A549 (cell line): ENCODE results near the gene DACH1. TPM values are rescaled to one million over a fixed set of nuclear protein-coding genes. Genes with fewer than 3 reads are reported as not detected.

Source experiments
- ATAC-seq, 2 experiments: fragments of 200-7000 bp in 1 of 2; fragments of >200 bp in 1 of 2; cut with Nextera tagmentation in 1 of 2; cut with Tn5 transposase in 1 of 2; 3 replicates each; pipeline versions ENCODE4 v1.8.0 to v1.9.1; 2018 to 2020; ENCODE audit warnings: mild to moderate bottlenecking in 1 of 2, moderate library complexity in 1 of 2
- CTCF ChIA-PET: fragments of 300-600 bp; sonication (Branson Sonifier 250); formaldehyde crosslinking; extraction: SDS; loops from one replicate; lab custom pipeline; 2021; ENCODE audit warnings: antibody characterized with exemption, inconsistent platforms; lab: Yijun Ruan, JAX
- POLR2A ChIA-PET: fragments of 350-600 bp; formaldehyde crosslinking; extraction: SDS; loops from one replicate; lab custom pipeline; 2021; ENCODE audit warnings: antibody characterized with exemption, inconsistent platforms; lab: Yijun Ruan, JAX
- DNase-seq, 2 experiments: peaks; one replicate each; pipeline versions ENCODE4 v3.0.0 to v3.0.0-alpha.2; 2011 to 2016; ENCODE audit warnings: low read depth in 1 of 2, low spot score in 1 of 2
- FAIRE-seq: peaks from 2 replicates; lab custom pipeline; 2011; peaks lifted over from hg19 to GRCh38; lab: Jason Lieb, UNC
- H3K27ac ChIP-seq, 2 experiments: fragments of >200 bp; sonication (Bioruptor Twin); formaldehyde crosslinking; 3 replicates each; pipeline ENCODE4 v1.5.1; 2016 to 2017
- H3K4me1 ChIP-seq: fragments of >200 bp; sonication (Bioruptor Twin); formaldehyde crosslinking; 3 replicates; pipeline ENCODE4 v1.6.1; 2016
- H3K4me2 ChIP-seq: fragments of >200 bp; sonication (Bioruptor Twin); formaldehyde crosslinking; 3 replicates; pipeline ENCODE4 v1.6.1; 2016
- H3K4me3 ChIP-seq: fragments of >200 bp; sonication (Bioruptor Twin); formaldehyde crosslinking; 3 replicates; pipeline ENCODE4 v1.5.1; 2016
- H3K9me3 ChIP-seq: fragments of >200 bp; sonication (Bioruptor Twin); formaldehyde crosslinking; 3 replicates; pipeline ENCODE4 v1.6.1; 2016
- BHLHE40 ChIP-seq: IDR thresholded peaks from 2 replicates; pipeline ENCODE4 v1.6.1; 2012; ENCODE audit warnings: low read depth, low read length, inconsistent platforms
- CEBPB ChIP-seq, 2 experiments: fragments of >200 bp in 1 of 2; sonication (Bioruptor Twin) in 1 of 2; formaldehyde crosslinking in 1 of 2; IDR thresholded peaks; 2 replicates each; pipeline ENCODE4 v1.6.1; 2012 to 2016
- EHF ChIP-seq: fragments of 250-450 bp; sonication (Bioruptor Pico); IDR thresholded peaks from 2 replicates; pipeline ENCODE4 v1.5.0; 2020; ENCODE audit warnings: mild to moderate bottlenecking
- EHMT2 ChIP-seq: fragments of 200-600 bp; sonication (generic); IDR thresholded peaks from 2 replicates; pipeline ENCODE4 v1.6.1; 2016; ENCODE audit warnings: antibody characterized with exemption, low read depth, mild to moderate bottlenecking, moderate library complexity
- ESRRA ChIP-seq: fragments of 150-350 bp; IDR thresholded peaks from 2 replicates; pipeline ENCODE4 v1.6.1; 2014; ENCODE audit warnings: mild to moderate bottlenecking, low read length, borderline replicate concordance
- FOSL2 ChIP-seq, 2 experiments: fragments of 450-650 bp in 1 of 2; fragments of >200 bp in 1 of 2; sonication (Bioruptor Twin) in 1 of 2; formaldehyde crosslinking; IDR thresholded peaks; 2 replicates each; pipeline versions ENCODE4 v1.5.0 to v1.6.1; 2016 to 2020; ENCODE audit warnings: mild to moderate bottlenecking in 1 of 2, moderate library complexity in 1 of 2
- GATA3 ChIP-seq: IDR thresholded peaks from 2 replicates; pipeline ENCODE4 v1.6.1; 2012; ENCODE audit warnings: borderline replicate concordance
- HDAC2 ChIP-seq: fragments of 200-600 bp; sonication (generic); IDR thresholded peaks from 2 replicates; pipeline ENCODE4 v1.6.1; 2016
- HEYL ChIP-seq: fragments of 250-450 bp; sonication (Bioruptor Pico); IDR thresholded peaks from 2 replicates; pipeline ENCODE4 v1.8.0; 2021; ENCODE audit warnings: mild to moderate bottlenecking, moderate library complexity
- JUNB ChIP-seq: fragments of >200 bp; sonication (Bioruptor Twin); formaldehyde crosslinking; IDR thresholded peaks from 2 replicates; pipeline ENCODE4 v1.6.1; 2016
- KDM1A ChIP-seq: fragments of 200-600 bp; sonication (generic); IDR thresholded peaks from 2 replicates; pipeline ENCODE4 v1.6.1; 2016; ENCODE audit warnings: low read depth, mild to moderate bottlenecking
- KDM5A ChIP-seq: fragments of 200-600 bp; sonication (generic); IDR thresholded peaks from 2 replicates; pipeline ENCODE4 v1.6.1; 2016; ENCODE audit warnings: antibody characterized with exemption, mild to moderate bottlenecking
- MAX ChIP-seq: IDR thresholded peaks from 2 replicates; pipeline ENCODE4 v1.6.1; 2012
- NPAS2 ChIP-seq: fragments of 250-450 bp; sonication (Bioruptor Pico); IDR thresholded peaks from 2 replicates; pipeline ENCODE4 v1.8.0; 2022; ENCODE audit warnings: mild to moderate bottlenecking, moderate library complexity, borderline replicate concordance
- REST ChIP-seq: fragments of 200-600 bp; sonication (generic); IDR thresholded peaks from 2 replicates; pipeline ENCODE4 v1.6.1; 2016; ENCODE audit warnings: antibody characterized with exemption, mild to moderate bottlenecking, moderate library complexity
- RFX5 ChIP-seq: fragments of 450-650 bp; IDR thresholded peaks from 2 replicates; pipeline ENCODE4 v1.7.1; 2014; ENCODE audit warnings: antibody characterized with exemption, mild to moderate bottlenecking, moderate library complexity
- SMC3 ChIP-seq: fragments of >200 bp; sonication (Bioruptor Twin); formaldehyde crosslinking; IDR thresholded peaks from 3 replicates; pipeline ENCODE4 v1.6.1; 2018; ENCODE audit warnings: inconsistent platforms
- TFCP2L1 ChIP-seq: fragments of 250-450 bp; sonication (Bioruptor Pico); IDR thresholded peaks from 2 replicates; pipeline ENCODE4 v1.5.0; 2021; ENCODE audit warnings: mild to moderate bottlenecking
- USF2 ChIP-seq: fragments of 450-650 bp; IDR thresholded peaks from 2 replicates; pipeline ENCODE4 v1.6.1; 2014; ENCODE audit warnings: antibody characterized with exemption
- ZC3H11A ChIP-seq: fragments of 450-650 bp; IDR thresholded peaks from 2 replicates; pipeline ENCODE4 v1.6.1; 2014; ENCODE audit warnings: antibody characterized with exemption, mild to moderate bottlenecking
- ZSCAN20 ChIP-seq: fragments of 250-450 bp; sonication (Bioruptor Pico); IDR thresholded peaks from 2 replicates; pipeline ENCODE4 v1.8.0; 2022; ENCODE audit warnings: mild to moderate bottlenecking, moderate library complexity
- WGBS: methylation state at CpG from one replicate; pipeline ENCODE4 v1.1.6; 2017; ENCODE audit errors: missing lambda C conversion rate; 5-methylcytosine and 5-hydroxymethylcytosine counted together
- polyA plus RNA-seq, 4 experiments: library from polyadenylated mRNA; depleted of rRNA in 3 of 4; stranded (reverse); fragments of >200 nt; fragmentation: RNase III in 1 of 4; extraction: RNeasy Plus Mini Kit Qiagen cat#74134 plus additional on column Dnase treatment in 1 of 4; gene quantifications; 2 replicates in 3 of 4; 3 replicates in 1 of 4; pipeline ENCODE4 v1.2.3, GENCODE V29; 2011 to 2017
- TF ChIP-seq, protein P1 (sequence below): IDR thresholded peaks from 2 replicates; pipeline ENCODE4 v1.6.1; 2012; ENCODE audit warnings: low read depth, borderline replicate concordance
- TF ChIP-seq, protein P2 (sequence below): IDR thresholded peaks from 2 replicates; pipeline ENCODE4 v1.6.1; 2012
- TF ChIP-seq, protein P3 (sequence below): fragments of 250-450 bp; sonication (Bioruptor Pico); IDR thresholded peaks from 2 replicates; pipeline ENCODE4 v1.5.0; 2021; ENCODE audit warnings: mild to moderate bottlenecking, moderate library complexity, borderline replicate concordance

The DACH1 gene
- polyA plus RNA-seq, 2 of the 4 experiments (the other 2 are of a cell fraction) = not detected

GRCh38 chr13:71613066-71613745 lies 253.8 kb downstream of the DACH1 start (continued):
- TF ChIP-seq MAX (no peak), ESRRA (no peak)

GRCh38 chr13:71611292-71611691 lies 255.7 kb downstream of the DACH1 start:
- TF ChIP-seq ESRRA (no peak), KDM1A (no peak), BHLHE40 (no peak), EHMT2 (no peak), CEBPB (IDR thresholded peaks at IDR 0.05) (no peak), NPAS2 (CRISPR knock-in tag) (no peak), SMC3 (no peak), USF2 (no peak), TFCP2L1 (no peak), RFX5 (no peak), HDAC2 (no peak), REST (no peak)
- TF ChIP-seq, protein P1, sequence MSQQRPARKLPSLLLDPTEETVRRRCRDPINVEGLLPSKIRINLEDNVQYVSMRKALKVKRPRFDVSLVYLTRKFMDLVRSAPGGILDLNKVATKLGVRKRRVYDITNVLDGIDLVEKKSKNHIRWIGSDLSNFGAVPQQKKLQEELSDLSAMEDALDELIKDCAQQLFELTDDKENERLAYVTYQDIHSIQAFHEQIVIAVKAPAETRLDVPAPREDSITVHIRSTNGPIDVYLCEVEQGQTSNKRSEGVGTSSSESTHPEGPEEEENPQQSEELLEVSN = no peak
- TF ChIP-seq, protein P2, sequence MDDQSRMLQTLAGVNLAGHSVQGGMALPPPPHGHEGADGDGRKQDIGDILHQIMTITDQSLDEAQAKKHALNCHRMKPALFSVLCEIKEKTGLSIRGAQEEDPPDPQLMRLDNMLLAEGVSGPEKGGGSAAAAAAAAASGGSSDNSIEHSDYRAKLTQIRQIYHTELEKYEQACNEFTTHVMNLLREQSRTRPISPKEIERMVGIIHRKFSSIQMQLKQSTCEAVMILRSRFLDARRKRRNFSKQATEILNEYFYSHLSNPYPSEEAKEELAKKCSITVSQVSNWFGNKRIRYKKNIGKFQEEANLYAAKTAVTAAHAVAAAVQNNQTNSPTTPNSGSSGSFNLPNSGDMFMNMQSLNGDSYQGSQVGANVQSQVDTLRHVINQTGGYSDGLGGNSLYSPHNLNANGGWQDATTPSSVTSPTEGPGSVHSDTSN = no peak
- H3K27ac ChIP-seq = no peak overlapping the region
- no peaks in the 10 kb centered on the region for H3K9me3 ChIP-seq
- ChIA-PET POLR2A (no interaction called here), CTCF (no interaction called here)
- ATAC-seq = no peak
- DNase-seq = no peak
- H3K4me1 ChIP-seq = no peaks in the 10 kb centered on the region
- WGBS = 44% methylated on average over 3 of the region's 3 CpGs
- no peak overlapping the region for H3K4me2 ChIP-seq
- no peak for FAIRE-seq
- H3K4me3 ChIP-seq = no peak overlapping the region

GRCh38 chr13:71610876-71611275 lies 256.1 kb downstream of the DACH1 start:
- ATAC-seq (no peak), DNase-seq (no peak), FAIRE-seq (no peak)
- CTCF ChIA-PET = no interaction called here
- Histone ChIP-seq H3K4me1 (no peaks in the 10 kb centered on the region), H3K4me3 (no peak overlapping the region), H3K4me2 (no peak overlapping the region), H3K9me3 (no peaks in the 10 kb centered on the region), H3K27ac (no peak overlapping the region)
- POLR2A ChIA-PET = no interaction called here
- 27% methylated on average over 5 of the region's 5 CpGs for WGBS
- TF ChIP-seq HEYL = no peak
- TF ChIP-seq HDAC2 = no peak
- TF ChIP-seq ZC3H11A = no peak
- TF ChIP-seq, protein P3, sequence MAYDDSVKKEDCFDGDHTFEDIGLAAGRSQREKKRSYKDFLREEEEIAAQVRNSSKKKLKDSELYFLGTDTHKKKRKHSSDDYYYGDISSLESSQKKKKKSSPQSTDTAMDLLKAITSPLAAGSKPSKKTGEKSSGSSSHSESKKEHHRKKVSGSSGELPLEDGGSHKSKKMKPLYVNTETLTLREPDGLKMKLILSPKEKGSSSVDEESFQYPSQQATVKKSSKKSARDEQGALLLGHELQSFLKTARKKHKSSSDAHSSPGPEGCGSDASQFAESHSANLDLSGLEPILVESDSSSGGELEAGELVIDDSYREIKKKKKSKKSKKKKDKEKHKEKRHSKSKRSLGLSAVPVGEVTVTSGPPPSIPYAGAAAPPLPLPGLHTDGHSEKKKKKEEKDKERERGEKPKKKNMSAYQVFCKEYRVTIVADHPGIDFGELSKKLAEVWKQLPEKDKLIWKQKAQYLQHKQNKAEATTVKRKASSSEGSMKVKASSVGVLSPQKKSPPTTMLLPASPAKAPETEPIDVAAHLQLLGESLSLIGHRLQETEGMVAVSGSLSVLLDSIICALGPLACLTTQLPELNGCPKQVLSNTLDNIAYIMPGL = no peak
- no peak for TF ChIP-seq JUNB
- no peak for TF ChIP-seq ZSCAN20 (CRISPR knock-in tag)
- TF ChIP-seq USF2 = no peak
- TF ChIP-seq EHF (CRISPR knock-in tag) = no peak
- no peak for TF ChIP-seq GATA3
- no peak for TF ChIP-seq FOSL2 (IDR thresholded peaks at IDR 0.05)
- TF ChIP-seq FOSL2 (CRISPR knock-in tag; IDR thresholded peaks at IDR 0.05) = no peak
- no peak for TF ChIP-seq KDM5A
